Measurements from ENCODE around the gene TAS2R9. TPM values are rescaled to one million over a fixed set of nuclear protein-coding genes. Genes with fewer than 3 reads are reported as not detected.

TAS2R9 gene
- total RNA-seq, 1 experiment from 2014 or later = not detected

GRCh38 chr12:10771132-10771733 lies 38.7 kb downstream of the TAS2R9 start:
- no peak for DNase-seq (ENCODE audit: low read depth)
- in situ Hi-C loops (cut with HindIII; ENCODE audit: low pct_unique_long_range_greater_than_20kb, low sequenced_read_pairs) = no loop called here

GRCh38 chr12:10759657-10760056 lies 50.3 kb downstream of the TAS2R9 start:
- no peak for DNase-seq (ENCODE audit: low read depth)
- in situ Hi-C loops (cut with HindIII; ENCODE audit: low pct_unique_long_range_greater_than_20kb, low sequenced_read_pairs) = no loop called here

Other genes with a start within 250 kb of the TAS2R9 start
- gene MAGOHB, start 196.6 kb downstream of the TAS2R9 start, total RNA-seq (2014; rRNA removed; shearing (Covaris generic); ENCODE audit: low replicate concordance) = 64.4 and 89.6 TPM in 2 replicates
- gene STYK1, start 136.1 kb downstream of the TAS2R9 start, total RNA-seq (2014; rRNA removed; shearing (Covaris generic); ENCODE audit: low replicate concordance) = 4.8 and 6.7 TPM in 2 replicates
- 259 and 280 TPM in 2 replicates for gene YBX3, start 86.8 kb downstream of the TAS2R9 start, total RNA-seq (2014; rRNA removed; shearing (Covaris generic); ENCODE audit: low replicate concordance)
- not detected in 2 replicates for gene TAS2R7, start 7.5 kb downstream of the TAS2R9 start, total RNA-seq (2014; rRNA removed; shearing (Covaris generic); ENCODE audit: low replicate concordance)
- gene TAS2R8, start 2.9 kb downstream of the TAS2R9 start, total RNA-seq (2014; rRNA removed; shearing (Covaris generic); ENCODE audit: low replicate concordance) = not detected in 2 replicates
- not detected in 2 replicates for gene TAS2R10, start 16.2 kb upstream of the TAS2R9 start, total RNA-seq (2014; rRNA removed; shearing (Covaris generic); ENCODE audit: low replicate concordance)
- gene PRR4, start 39.3 kb upstream of the TAS2R9 start, total RNA-seq (2014; rRNA removed; shearing (Covaris generic); ENCODE audit: low replicate concordance) = not detected in 2 replicates
- 0.27 and 16.2 TPM in 2 replicates for gene PRH1, start 74.1 kb upstream of the TAS2R9 start, total RNA-seq (2014; rRNA removed; shearing (Covaris generic); ENCODE audit: low replicate concordance)
- gene TAS2R13, start 99.4 kb upstream of the TAS2R9 start, total RNA-seq (2014; rRNA removed; shearing (Covaris generic); ENCODE audit: low replicate concordance) = not detected in 2 replicates
- gene PRH2, start 119.1 kb upstream of the TAS2R9 start, total RNA-seq (2014; rRNA removed; shearing (Covaris generic); ENCODE audit: low replicate concordance) = not detected in 2 replicates
- not detected in 2 replicates for gene TAS2R14, start 129.1 kb upstream of the TAS2R9 start, total RNA-seq (2014; rRNA removed; shearing (Covaris generic); ENCODE audit: low replicate concordance)
- gene TAS2R50, start 176.7 kb upstream of the TAS2R9 start, total RNA-seq (2014; rRNA removed; shearing (Covaris generic); ENCODE audit: low replicate concordance) = not detected in 2 replicates
- gene TAS2R20, start 188.1 kb upstream of the TAS2R9 start, total RNA-seq (2014; rRNA removed; shearing (Covaris generic); ENCODE audit: low replicate concordance) = not detected in 2 replicates
- not detected in 2 replicates for gene TAS2R19, start 212.5 kb upstream of the TAS2R9 start, total RNA-seq (2014; rRNA removed; shearing (Covaris generic); ENCODE audit: low replicate concordance)
- gene TAS2R31, start 221.2 kb upstream of the TAS2R9 start, total RNA-seq (2014; rRNA removed; shearing (Covaris generic); ENCODE audit: low replicate concordance) = 0.37 TPM in 1 of 2 replicates, not detected in the other